SK-N-SH (cell line): ENCODE results near the gene WNT3. TPM values are rescaled to one million over a fixed set of nuclear protein-coding genes. Genes with fewer than 3 reads are reported as not detected.

Experiments
- CTCF ChIA-PET: fragments of 300-600, 350-600 bp; formaldehyde crosslinking; extraction: SDS; loops from one replicate; lab custom pipeline; 2021; lab: Yijun Ruan, JAX
- POLR2A ChIA-PET: fragments of 350-600 bp; sonication (Branson Sonifier 250); formaldehyde crosslinking; extraction: SDS; loops from one replicate; lab custom pipeline; 2020; ENCODE audit warnings: antibody characterized with exemption, inconsistent platforms; lab: Yijun Ruan, JAX
- DNase-seq: peaks from one replicate; pipeline ENCODE4 v3.0.0; 2012
- H2AFZ ChIP-seq: fragments of 200-600 bp; sonication (generic); 2 replicates; pipeline ENCODE4 v1.8.1; 2016; ENCODE audit warnings: antibody characterized with exemption, mild to moderate bottlenecking, low read depth
- H3F3A ChIP-seq: fragments of 200-600 bp; sonication (generic); replicated peaks from 2 replicates; pipeline ENCODE3; 2016; ENCODE audit warnings: antibody characterized with exemption, mild to moderate bottlenecking; ENCODE audit not compliant: insufficient read depth
- H3K27ac ChIP-seq, 2 experiments: fragments of 200-500 bp in 1 of 2; fragments of 200-600 bp in 1 of 2; sonication (Bioruptor generic) in 1 of 2; sonication (generic), shearing (Covaris generic) in 1 of 2; 2 replicates each; pipeline versions ENCODE4 v1.5.1 to v1.6.1; 2014 to 2016; ENCODE audit warnings: low read depth in 2 of 2, inconsistent platforms in 1 of 2, low read length in 1 of 2, mild to moderate bottlenecking in 1 of 2, mixed read lengths in 1 of 2
- H3K27me3 ChIP-seq: fragments of 200-600 bp; sonication (generic), shearing (Covaris generic); 2 replicates; pipeline ENCODE4 v1.6.1; 2016; ENCODE audit warnings: mixed run types; ENCODE audit not compliant: insufficient read depth
- H3K36me3 ChIP-seq, 2 experiments: fragments of 200-500 bp in 1 of 2; fragments of 200-600 bp in 1 of 2; sonication (Bioruptor generic) in 1 of 2; sonication (generic) in 1 of 2; replicated peaks in 1 of 2; 2 replicates each; pipeline versions ENCODE3 to v1.5.1; 2014 to 2016; ENCODE audit warnings: low read length in 1 of 2, mild to moderate bottlenecking in 1 of 2; ENCODE audit not compliant: insufficient read depth in 2 of 2, control insufficient read depth in 1 of 2
- H3K4me1 ChIP-seq, 2 experiments: fragments of 200-500 bp in 1 of 2; fragments of 200-600 bp in 1 of 2; sonication (Bioruptor generic) in 1 of 2; sonication (generic), shearing (Covaris generic) in 1 of 2; 2 replicates each; pipeline versions ENCODE4 v1.5.1 to v1.6.1; 2014 to 2016; ENCODE audit warnings: low read depth in 1 of 2, low read length in 1 of 2, mixed run types in 1 of 2; ENCODE audit not compliant: insufficient read depth in 2 of 2, control insufficient read depth in 1 of 2
- H3K4me2 ChIP-seq: fragments of 200-600 bp; sonication (generic), shearing (Covaris generic); 2 replicates; pipeline ENCODE4 v1.6.1; 2017; ENCODE audit warnings: mixed run types
- H3K4me3 ChIP-seq, 2 experiments: fragments of 200-500 bp in 1 of 2; fragments of 200-600 bp in 1 of 2; sonication (Bioruptor generic) in 1 of 2; sonication (generic), shearing (Covaris generic) in 1 of 2; 2 replicates each; pipeline versions ENCODE4 v1.5.1 to v1.8.1; 2014 to 2016; ENCODE audit warnings: low read depth in 2 of 2, inconsistent platforms in 1 of 2, low read length in 1 of 2, mild to moderate bottlenecking in 1 of 2, mixed read lengths in 1 of 2, moderate library complexity in 1 of 2
- H3K79me2 ChIP-seq: fragments of 200-600 bp; sonication (generic); 2 replicates; pipeline ENCODE4 v1.8.1; 2017; ENCODE audit warnings: mild to moderate bottlenecking; ENCODE audit not compliant: insufficient read depth
- H3K9ac ChIP-seq: fragments of 200-600 bp; sonication (generic); 2 replicates; pipeline ENCODE4 v1.6.1; 2017; ENCODE audit warnings: mixed run types
- H3K9me2 ChIP-seq: fragments of 200-600 bp; sonication (generic); 2 replicates; pipeline ENCODE4 v1.6.1; 2017; ENCODE audit warnings: mixed run types
- H3K9me3 ChIP-seq: fragments of 200-600 bp; sonication (generic); 2 replicates; pipeline ENCODE4 v1.6.1; 2017; ENCODE audit warnings: mixed run types, mild to moderate bottlenecking, moderate library complexity
- H4K20me1 ChIP-seq: fragments of 200-600 bp; sonication (generic); 2 replicates; pipeline ENCODE4 v1.6.1; 2017; ENCODE audit warnings: mild to moderate bottlenecking, mixed run types; ENCODE audit not compliant: insufficient read depth
- CTCF ChIP-seq: fragments of 200-600 bp; sonication (generic); IDR thresholded peaks from 2 replicates; pipeline ENCODE4 v1.6.1; 2017; ENCODE audit warnings: antibody characterized with exemption, mild to moderate bottlenecking, moderate library complexity
- ELF1 ChIP-seq: IDR thresholded peaks from 2 replicates; pipeline ENCODE4 v1.4.0; 2012
- EP300 ChIP-seq, 2 experiments: IDR thresholded peaks; 2 replicates each; pipeline versions ENCODE4 v1.4.0 to v1.6.1; 2012; ENCODE audit warnings: borderline replicate concordance in 1 of 2, low read depth in 1 of 2, low read length in 1 of 2
- FOSL2 ChIP-seq: IDR thresholded peaks from 2 replicates; pipeline ENCODE4 v1.4.0; 2012; ENCODE audit warnings: low read depth, mild to moderate bottlenecking, moderate library complexity, borderline replicate concordance
- FOXM1 ChIP-seq: IDR thresholded peaks from 2 replicates; pipeline ENCODE4 v1.4.0; 2012; ENCODE audit warnings: low read depth, mild to moderate bottlenecking
- MEF2A ChIP-seq: IDR thresholded peaks from 2 replicates; pipeline ENCODE4 v1.4.0; 2012; ENCODE audit warnings: low read depth, borderline replicate concordance
- PBX3 ChIP-seq: IDR thresholded peaks from 2 replicates; pipeline ENCODE4; 2012
- RCOR1 ChIP-seq: fragments of 150-350 bp; IDR thresholded peaks from 2 replicates; pipeline ENCODE4 v1.6.1; 2017; ENCODE audit warnings: antibody characterized with exemption, low read length
- REST ChIP-seq: IDR thresholded peaks from 2 replicates; pipeline ENCODE4 v1.6.1; 2012; ENCODE audit warnings: mild to moderate bottlenecking, low read depth, low read length, moderate library complexity
- TEAD4 ChIP-seq: IDR thresholded peaks from 2 replicates; pipeline ENCODE4 v1.4.0; 2012; ENCODE audit warnings: mild to moderate bottlenecking, borderline replicate concordance; ENCODE audit not compliant: insufficient read depth
- USF1 ChIP-seq: IDR thresholded peaks from 2 replicates; pipeline ENCODE4 v1.4.0; 2012; ENCODE audit warnings: low read depth, borderline replicate concordance
- WGBS: methylation state at CpG from one replicate; pipeline ENCODE4 v1.1.6; 2017; ENCODE audit warnings: low lambda C conversion rate; 5-methylcytosine and 5-hydroxymethylcytosine counted together
- polyA plus RNA-seq, 3 experiments: library from polyadenylated mRNA; depleted of rRNA; stranded (reverse); fragments of >200 nt; gene quantifications; 2 replicates each; pipeline ENCODE4 v1.2.3, GENCODE V29; 2012

The WNT3 gene
- polyA plus RNA-seq, 1 of the 3 experiments (the other 2 are of a cell fraction), result 5.3 TPM

- CTCF ChIA-PET, result interaction anchor here (0.5 to 6.5 kb wide), 6 partner anchors 8 to 109 kb away, joined by 3 to 115 read pairs (median 62); no protein-coding TSS in a partner anchor
These were observed 13.9 kb upstream of the WNT3 start for GRCh38 chr17:46832331-46832821.

More at GRCh38 chr17:46832331-46832821, 13.9 kb upstream of the WNT3 start:
- Histone ChIP-seq H2AFZ (no peak overlapping the region), H3K4me2 (no peak overlapping the region), H3K4me1 (peaks cover 0 to 8% of the 10 kb centered on the region in 2 experiments; a peak in 2 of 4 replicates), H3K9me2 (no peaks in the 10 kb centered on the region), H3F3A (no peaks in the 10 kb centered on the region), H3K27ac (no peak overlapping the region), H3K4me3 (no peak overlapping the region), H4K20me1 (no peaks in the 10 kb centered on the region), H3K36me3 (no peaks in the 10 kb centered on the region), H3K9me3 (no peaks in the 10 kb centered on the region), H3K79me2 (no peaks in the 10 kb centered on the region), H3K27me3 (no peaks in the 10 kb centered on the region), H3K9ac (no peak overlapping the region)
- TF ChIP-seq MEF2A (no peak), PBX3 (no peak), ELF1 (no peak), FOXM1 (no peak), FOSL2 (no peak), REST (no peak), CTCF (no peak), EP300 (IDR thresholded peaks at IDR 0.05; ENCODE audit: borderline replicate concordance in 1 of 2, low read depth in 1 of 2, low read length in 1 of 2) (no peak), TEAD4 (no peak), USF1 (no peak), RCOR1 (no peak)
- POLR2A ChIA-PET, result no interaction called here
- WGBS, result 88% methylated on average over 11 of the region's 11 CpGs
- DNase-seq, result no peak
